GM23248 (cell line): Measurements from ENCODE around the gene THAP7. TPM values are rescaled to one million over a fixed set of nuclear protein-coding genes. Genes with fewer than 3 reads are reported as not detected.

ENCODE experiments used
- DNase-seq: peaks from one replicate; pipeline ENCODE4 v3.0.0-alpha.2; 2015
- H2AFZ ChIP-seq: fragments of 200-600 bp; sonication (generic); 2 replicates; pipeline ENCODE4 v1.6.1; 2016; ENCODE audit warnings: antibody characterized with exemption
- H3F3A ChIP-seq: fragments of 200-600 bp; sonication (generic); 2 replicates; pipeline ENCODE4 v1.6.1; 2016; ENCODE audit warnings: mild to moderate bottlenecking, antibody characterized with exemption, mixed run types; ENCODE audit not compliant: insufficient read depth
- H3K27ac ChIP-seq: fragments of 200-600 bp; sonication (generic); 2 replicates; pipeline ENCODE4 v1.5.1; 2016; ENCODE audit warnings: mild to moderate bottlenecking
- H3K27me3 ChIP-seq: fragments of 200-600 bp; sonication (generic); replicated peaks from 2 replicates; pipeline ENCODE4 v1.6.1; 2016; ENCODE audit warnings: mild to moderate bottlenecking; ENCODE audit not compliant: insufficient read depth
- H3K36me3 ChIP-seq: fragments of 200-600 bp; sonication (generic); 2 replicates; pipeline ENCODE4 v1.6.1; 2016; ENCODE audit warnings: low read depth, mild to moderate bottlenecking
- H3K4me1 ChIP-seq: fragments of 200-600 bp; sonication (generic); 2 replicates; pipeline ENCODE4 v1.6.1; 2016; ENCODE audit warnings: mild to moderate bottlenecking; ENCODE audit not compliant: insufficient read depth
- H3K4me2 ChIP-seq: fragments of 200-600 bp; sonication (generic); one replicate; pipeline ENCODE4 v1.6.1; 2016; ENCODE audit warnings: mild to moderate bottlenecking; ENCODE audit not compliant: unreplicated experiment
- H3K4me3 ChIP-seq: fragments of 200-600 bp; sonication (generic); 2 replicates; pipeline ENCODE4 v1.5.1; 2016; ENCODE audit warnings: mild to moderate bottlenecking
- H3K79me2 ChIP-seq: fragments of 200-600 bp; sonication (generic); 2 replicates; pipeline ENCODE4 v1.6.1; 2016; ENCODE audit warnings: mild to moderate bottlenecking; ENCODE audit not compliant: insufficient read depth
- H3K9ac ChIP-seq: fragments of 200-600 bp; sonication (generic); 2 replicates; pipeline ENCODE4 v1.6.1; 2016; ENCODE audit warnings: mild to moderate bottlenecking
- H3K9me2 ChIP-seq: fragments of 200-600 bp; sonication (generic); 2 replicates; pipeline ENCODE4 v1.6.1; 2016; ENCODE audit warnings: mixed run types, mild to moderate bottlenecking, moderate library complexity; ENCODE audit not compliant: insufficient read depth
- H3K9me3 ChIP-seq: fragments of 200-600 bp; sonication (generic); one replicate; pipeline ENCODE4 v1.6.1; 2017; ENCODE audit warnings: low read depth
- H4K20me1 ChIP-seq: fragments of 200-600 bp; sonication (generic); 2 replicates; pipeline ENCODE4 v1.6.0; 2016; ENCODE audit not compliant: insufficient read depth
- EZH2 ChIP-seq: fragments of 200-600 bp; sonication (generic); IDR thresholded peaks from 2 replicates; pipeline ENCODE4 v1.6.1; 2018; ENCODE audit warnings: antibody characterized with exemption, mild to moderate bottlenecking; ENCODE audit not compliant: insufficient read depth, poor library complexity, severe bottlenecking
- EZH2phosphoT487 ChIP-seq: fragments of 200-600 bp; sonication (generic); IDR thresholded peaks from 2 replicates; pipeline ENCODE4 v1.6.1; 2018; ENCODE audit warnings: antibody characterized with exemption, moderate library complexity, mild to moderate bottlenecking, low read depth; ENCODE audit not compliant: insufficient read depth
- WGBS, 2 experiments: methylation state at CpG; one replicate each; pipeline ENCODE4 v1.1.6; 2015 to 2017; ENCODE audit warnings: low lambda C conversion rate in 2 of 2, low coverage in 1 of 2; ENCODE audit errors: missing lambda C conversion rate in 2 of 2; 5-methylcytosine and 5-hydroxymethylcytosine counted together
- in situ Hi-C: fragments of 300-500 bp; cut with MboI; formaldehyde crosslinking; loops from 2 replicates; pipeline ENCODE4 v1.15.0; 2020
- polyA plus RNA-seq: library from polyadenylated mRNA; unstranded; fragments of >200 nt; fragmentation: Nextera tagmentation; extraction: Ambion mirVana; gene quantifications from 2 replicates; pipeline ENCODE4 v1.2.1, GENCODE V29; 2016
- total RNA-seq: library from RNA; depleted of rRNA; stranded (reverse); fragments of >200 nt; shearing (Covaris generic); gene quantifications from 2 replicates; pipeline ENCODE4 v1.2.3, GENCODE V29; 2014

Gene THAP7
- total and polyA plus RNA-seq, 2 experiments from 2014 or later, result 27.5 to 32.5 TPM

DNA sequence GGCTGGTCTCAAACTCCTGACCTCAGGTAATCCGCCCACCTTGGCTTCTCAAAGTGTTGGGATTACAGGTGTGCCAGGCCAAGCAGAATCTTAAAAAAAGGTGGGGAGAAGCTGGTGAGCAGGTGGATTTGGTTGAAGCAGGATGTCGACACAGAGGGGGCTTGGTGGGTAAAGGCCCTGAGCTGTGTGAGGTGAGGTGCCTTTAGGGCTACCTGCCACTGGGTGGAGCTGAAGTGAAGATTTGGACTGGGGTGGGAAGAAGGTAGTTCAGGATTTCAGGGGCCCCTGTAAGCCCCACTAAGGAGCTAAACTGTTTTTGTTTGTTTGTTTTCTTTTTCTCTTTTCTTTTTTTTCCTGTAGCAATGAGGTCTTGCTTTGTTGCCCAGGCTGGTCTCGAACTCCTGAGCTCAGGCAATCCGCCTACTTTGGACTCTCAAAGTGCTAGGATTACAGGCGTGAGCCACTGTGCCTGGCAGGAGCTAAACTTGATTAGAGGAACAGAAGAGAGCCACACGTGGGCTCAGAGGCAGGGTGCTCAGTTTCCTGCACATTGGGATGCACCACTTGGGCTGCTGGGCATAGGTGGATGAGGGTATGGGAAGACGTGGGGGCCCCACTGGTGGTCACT, 19.0 kb upstream of the THAP7 start:
- DNase-seq, result peak; percentile 31
- TF ChIP-seq EZH2 (no peak), EZH2phosphoT487 (no peak)
- Histone ChIP-seq H3K9me2 (no peaks in the 10 kb centered on the region), H3K36me3 (no peaks in the 10 kb centered on the region), H3K4me2 (no peak overlapping the region), H3K4me1 (no peaks in the 10 kb centered on the region), H3K79me2 (no peaks in the 10 kb centered on the region), H4K20me1 (no peaks in the 10 kb centered on the region), H3K27me3 (no peaks in the 10 kb centered on the region), H3F3A (no peaks in the 10 kb centered on the region), H3K9ac (no peak overlapping the region), H2AFZ (no peak overlapping the region), H3K9me3 (no peaks in the 10 kb centered on the region), H3K27ac (no peak overlapping the region), H3K4me3 (no peak overlapping the region)
- in situ Hi-C loops, result no loop called here
- WGBS, 2 experiments, result 62 to 63% methylated on average over 7 of the region's 7 CpGs

DNA sequence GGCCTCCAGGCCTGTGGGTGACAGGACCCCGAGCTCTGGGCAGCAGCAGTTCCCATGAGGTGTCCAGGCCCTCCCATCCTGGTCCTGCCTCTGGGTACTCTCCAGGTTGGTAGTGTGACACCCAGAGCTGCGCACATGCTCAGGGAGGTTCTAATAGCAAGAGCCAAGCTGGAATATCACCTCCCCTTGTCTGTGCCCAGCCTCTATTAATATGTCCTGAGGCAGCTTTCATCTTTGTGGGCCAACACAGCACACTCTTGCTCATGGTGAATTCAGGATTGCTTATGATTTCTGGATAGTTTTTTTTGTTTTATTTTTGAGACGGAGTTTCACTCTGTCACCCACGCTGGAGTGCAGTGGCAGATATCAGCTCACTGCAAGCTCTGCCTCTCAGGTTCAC, 16.4 kb upstream of the THAP7 start:
- H3K4me3 ChIP-seq, result no peak overlapping the region
- H3K79me2 ChIP-seq, result no peaks in the 10 kb centered on the region
- WGBS, 2 experiments, result 81 to 88% methylated on average over 4 of the region's 4 CpGs
- TF ChIP-seq EZH2phosphoT487 (no peak), EZH2 (no peak)
- H3K9ac ChIP-seq, result no peak overlapping the region
- no peak for DNase-seq
- H3K4me2 ChIP-seq, result no peak overlapping the region
- no peak overlapping the region for H3K27ac ChIP-seq
- no peaks in the 10 kb centered on the region for H3K9me2 ChIP-seq
- H3K27me3 ChIP-seq, result no peaks in the 10 kb centered on the region
- H4K20me1 ChIP-seq, result no peaks in the 10 kb centered on the region
- no peaks in the 10 kb centered on the region for H3K9me3 ChIP-seq
- no peaks in the 10 kb centered on the region for H3F3A ChIP-seq
- in situ Hi-C loops, result no loop called here
- no peaks in the 10 kb centered on the region for H3K36me3 ChIP-seq
- no peak overlapping the region for H2AFZ ChIP-seq
- peaks cover 19% of the 10 kb centered on the region for H3K4me1 ChIP-seq

DNA sequence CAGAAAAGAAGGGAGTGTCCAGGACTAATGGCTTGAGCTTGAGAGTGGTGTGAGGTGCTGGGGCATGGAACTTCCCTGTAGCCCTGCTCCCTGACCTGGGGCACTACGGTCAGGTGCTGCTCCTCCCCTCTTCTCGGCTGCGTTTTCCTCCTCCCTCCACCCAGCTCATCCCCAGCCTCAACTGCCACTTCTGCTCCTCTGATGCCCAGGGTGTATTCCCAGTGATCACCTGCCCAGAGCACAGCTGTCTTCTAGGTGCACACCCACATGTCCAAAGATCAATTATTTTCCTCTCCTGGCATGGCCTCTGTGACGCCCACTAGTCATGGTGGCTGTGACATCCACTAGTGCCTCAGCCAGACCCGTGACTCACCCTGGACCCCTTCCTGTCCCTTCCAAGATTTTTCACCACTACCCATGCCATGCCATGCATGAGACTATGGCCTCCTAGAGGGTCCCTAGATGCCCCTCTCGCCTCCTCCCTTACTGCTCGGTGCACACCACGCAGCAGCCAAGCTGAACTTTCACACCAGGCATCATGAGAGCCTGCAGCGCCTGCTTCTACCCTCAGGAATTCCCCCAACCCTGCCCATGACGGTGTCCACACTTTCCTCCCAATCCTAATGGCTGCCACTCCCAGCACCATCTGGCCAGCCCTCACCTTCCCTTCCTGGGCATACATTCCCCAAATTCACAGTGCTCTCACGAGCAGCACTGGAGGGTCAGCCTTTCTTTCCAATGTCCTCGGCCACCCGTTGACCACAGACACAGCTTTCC, 14.9 kb upstream of the THAP7 start:
- Histone ChIP-seq H3K4me1 (peaks cover 19% of the 10 kb centered on the region), H2AFZ (no peak overlapping the region), H3K27me3 (no peaks in the 10 kb centered on the region), H4K20me1 (no peaks in the 10 kb centered on the region), H3K9ac (no peak overlapping the region), H3K9me3 (no peaks in the 10 kb centered on the region), H3K36me3 (no peaks in the 10 kb centered on the region), H3K79me2 (no peaks in the 10 kb centered on the region), H3K9me2 (no peaks in the 10 kb centered on the region), H3K27ac (no peak overlapping the region), H3K4me2 (no peak overlapping the region), H3F3A (no peaks in the 10 kb centered on the region), H3K4me3 (no peak overlapping the region)
- 88 to 92% methylated on average over 13 of the region's 13 CpGs for WGBS, 2 experiments
- TF ChIP-seq EZH2, result no peak
- no peak for TF ChIP-seq EZH2phosphoT487
- no peak for DNase-seq
- in situ Hi-C loops, result no loop called here

DNA sequence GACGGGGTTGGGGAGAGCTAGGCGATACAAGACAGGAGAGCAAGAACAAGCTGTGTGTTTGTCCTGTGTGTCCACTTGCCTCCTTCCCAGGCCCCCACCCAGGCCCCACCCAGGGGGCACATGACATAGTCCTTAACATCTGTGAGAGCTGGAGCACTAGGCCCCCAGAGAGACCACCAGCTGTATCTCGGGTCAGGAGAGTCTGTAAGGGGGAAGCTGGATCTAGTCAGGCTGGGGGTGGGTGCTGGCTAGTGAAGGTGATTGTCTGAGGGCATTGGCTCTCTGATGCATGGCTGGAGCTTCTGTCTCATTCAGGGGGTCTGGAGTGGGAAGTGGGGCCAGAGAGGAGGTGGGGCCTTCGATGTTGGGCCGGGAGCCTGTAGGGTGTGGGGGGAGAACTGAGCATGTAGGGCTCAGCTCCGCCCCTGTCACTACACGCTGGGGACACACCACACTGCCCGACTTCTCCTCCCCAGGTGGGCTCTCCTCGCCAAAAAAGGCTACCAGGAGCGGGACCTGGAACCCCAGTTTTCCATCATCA, 13.6 kb upstream of the THAP7 start:
- Histone ChIP-seq H4K20me1 (no peaks in the 10 kb centered on the region), H3K27ac (peak overlapping the region; percentile 80; the same call in 1 of the 2 replicates), H3K36me3 (no peaks in the 10 kb centered on the region), H3K79me2 (no peaks in the 10 kb centered on the region), H3K9me2 (no peaks in the 10 kb centered on the region), H3K4me1 (peaks cover 19% of the 10 kb centered on the region), H3K4me3 (peak overlapping the region; percentile 70), H2AFZ (no peak overlapping the region), H3F3A (no peaks in the 10 kb centered on the region), H3K27me3 (no peaks in the 10 kb centered on the region), H3K4me2 (peak overlapping the region; percentile 79), H3K9ac (peak overlapping the region; percentile 83), H3K9me3 (no peaks in the 10 kb centered on the region)
- in situ Hi-C loops, result no loop called here
- 42 to 54% methylated on average over 8 to 10 of the region's 10 CpGs for WGBS, 2 experiments
- TF ChIP-seq EZH2 (no peak), EZH2phosphoT487 (no peak)
- DNase-seq, result no peak
